ENCODE data around the gene ADCY2.

GRCh38 chr5:7392693-7393024 is 3.3 kb upstream of the ADCY2 start:
- TF ChIP-seq, protein P1, sequence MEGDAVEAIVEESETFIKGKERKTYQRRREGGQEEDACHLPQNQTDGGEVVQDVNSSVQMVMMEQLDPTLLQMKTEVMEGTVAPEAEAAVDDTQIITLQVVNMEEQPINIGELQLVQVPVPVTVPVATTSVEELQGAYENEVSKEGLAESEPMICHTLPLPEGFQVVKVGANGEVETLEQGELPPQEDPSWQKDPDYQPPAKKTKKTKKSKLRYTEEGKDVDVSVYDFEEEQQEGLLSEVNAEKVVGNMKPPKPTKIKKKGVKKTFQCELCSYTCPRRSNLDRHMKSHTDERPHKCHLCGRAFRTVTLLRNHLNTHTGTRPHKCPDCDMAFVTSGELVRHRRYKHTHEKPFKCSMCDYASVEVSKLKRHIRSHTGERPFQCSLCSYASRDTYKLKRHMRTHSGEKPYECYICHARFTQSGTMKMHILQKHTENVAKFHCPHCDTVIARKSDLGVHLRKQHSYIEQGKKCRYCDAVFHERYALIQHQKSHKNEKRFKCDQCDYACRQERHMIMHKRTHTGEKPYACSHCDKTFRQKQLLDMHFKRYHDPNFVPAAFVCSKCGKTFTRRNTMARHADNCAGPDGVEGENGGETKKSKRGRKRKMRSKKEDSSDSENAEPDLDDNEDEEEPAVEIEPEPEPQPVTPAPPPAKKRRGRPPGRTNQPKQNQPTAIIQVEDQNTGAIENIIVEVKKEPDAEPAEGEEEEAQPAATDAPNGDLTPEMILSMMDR (IDR thresholded peaks at IDR 0.05), result no peak
- no peak for TF ChIP-seq POLR2A (IDR thresholded peaks at IDR 0.05)
- TF ChIP-seq POLR2AphosphoS5 (IDR thresholded peaks at IDR 0.05), result no peak

Data from prostate gland (tissue), 2 donors.